K562 (cell line): ENCODE results near the gene KCTD15. TPM values are rescaled to one million over a fixed set of nuclear protein-coding genes. Genes with fewer than 3 reads are reported as not detected.

Source experiments
- ATAC-seq: fragments of 200-7000 bp; cut with Tn5 transposase; 3 replicates; pipeline ENCODE4 v1.9.1; 2020; ENCODE audit warnings: moderate library complexity
- BruUV-seq: library from RNA; stranded (reverse); fragments of 400-500 nt; replicated peaks from 2 replicates; lab custom pipeline; 2021; lab: Mats Ljungman, UMichigan
- CTCF ChIA-PET: fragments of 300-600 bp; formaldehyde crosslinking; extraction: SDS; loops from one replicate; lab custom pipeline; 2021; ENCODE audit warnings: low intra/inter-chr PET ratio; lab: Yijun Ruan, JAX
- POLR2A ChIA-PET: fragments of 300-600, 350-650 bp; sonication (Branson Sonifier 250); formaldehyde crosslinking; extraction: SDS; loops from one replicate; lab custom pipeline; 2021; ENCODE audit warnings: antibody characterized with exemption, inconsistent platforms; lab: Yijun Ruan, JAX
- DNase-seq, 4 experiments: peaks; one replicate each; pipeline versions ENCODE4 v3.0.0 to v3.0.0-alpha.2; 2011 to 2018; ENCODE audit warnings: low spot score in 3 of 4, mixed read lengths in 3 of 4; ENCODE audit errors: extremely low read depth in 1 of 4
- FAIRE-seq: peaks from 2 replicates; lab custom pipeline; 2011; peaks lifted over from hg19 to GRCh38; lab: Jason Lieb, UNC
- H2AFZ ChIP-seq: 2 replicates; pipeline ENCODE4 v1.6.0; 2011; ENCODE audit warnings: low read depth, low read length, control low read depth, inconsistent platforms
- H3K27ac ChIP-seq: fragments of 200-600 bp; 3 replicates; pipeline ENCODE4 v1.8.0; 2011; ENCODE audit warnings: low read depth, mild to moderate bottlenecking, control low read depth, inconsistent platforms, low read length, moderate library complexity, mixed read lengths; ENCODE audit errors: extremely low read depth
- H3K27me3 ChIP-seq, 2 experiments: fragments of 300-600 bp in 1 of 2; 2 replicates in 1 of 2; 3 replicates in 1 of 2; pipeline versions ENCODE4 v1.6.0 to v1.8.0; 2011; ENCODE audit warnings: inconsistent platforms in 2 of 2, low read length in 2 of 2, mild to moderate bottlenecking in 1 of 2, mixed read lengths in 1 of 2, moderate library complexity in 1 of 2; ENCODE audit not compliant: control insufficient read depth in 2 of 2, insufficient read depth in 2 of 2
- H3K36me3 ChIP-seq: fragments of 300-600 bp; 3 replicates; pipeline ENCODE4 v1.8.0; 2011; ENCODE audit warnings: mild to moderate bottlenecking, low read length, inconsistent platforms; ENCODE audit not compliant: control insufficient read depth, insufficient read depth
- H3K4me1 ChIP-seq, 2 experiments: fragments of 200-600 bp in 1 of 2; replicated peaks in 1 of 2; 2 replicates in 1 of 2; 3 replicates in 1 of 2; pipeline versions ENCODE4 v1.5.1 to v1.8.0; 2011; ENCODE audit warnings: inconsistent platforms in 2 of 2, low read length in 2 of 2, mild to moderate bottlenecking in 1 of 2, mixed read lengths in 1 of 2, moderate library complexity in 1 of 2; ENCODE audit not compliant: control insufficient read depth in 2 of 2, insufficient read depth in 2 of 2
- H3K4me2 ChIP-seq: 2 replicates; pipeline ENCODE4 v1.6.1; 2011; ENCODE audit warnings: low read length, control low read depth, inconsistent platforms, mixed read lengths; ENCODE audit not compliant: insufficient read depth
- H3K4me3 ChIP-seq: fragments of 200-600 bp; sonication (generic), shearing (Covaris generic); 2 replicates; pipeline ENCODE4 v1.5.1; 2016; ENCODE audit warnings: control low read depth, inconsistent platforms
- H3K79me2 ChIP-seq: fragments of 200-600 bp; 3 replicates; pipeline ENCODE4 v1.8.0; 2011; ENCODE audit warnings: low read length, inconsistent platforms; ENCODE audit not compliant: control insufficient read depth, insufficient read depth
- H3K9ac ChIP-seq, 2 experiments: 2 replicates each; pipeline versions ENCODE4 v1.6.0 to v1.6.1; 2011; ENCODE audit warnings: low read depth in 2 of 2, low read length in 2 of 2, control low read depth in 1 of 2, inconsistent platforms in 1 of 2, mild to moderate bottlenecking in 1 of 2, mixed read lengths in 1 of 2; ENCODE audit not compliant: insufficient read depth in 1 of 2
- H3K9me1 ChIP-seq: one replicate; pipeline ENCODE4 v1.6.0; 2011; ENCODE audit warnings: inconsistent platforms, mild to moderate bottlenecking, low read length, moderate library complexity; ENCODE audit not compliant: control insufficient read depth, insufficient read depth
- H3K9me3 ChIP-seq: replicated peaks from 2 replicates; pipeline ENCODE4 v1.5.1; 2011; ENCODE audit warnings: low read depth, low read length, inconsistent platforms; ENCODE audit not compliant: control insufficient read depth, insufficient read depth
- H4K20me1 ChIP-seq: replicated peaks from 2 replicates; pipeline ENCODE4 v1.6.1; 2011; ENCODE audit warnings: low read length, inconsistent platforms, mixed read lengths; ENCODE audit not compliant: control insufficient read depth, insufficient read depth
- HDAC1 ChIP-seq, 2 experiments: fragments of 450-650 bp; IDR thresholded peaks; 2 replicates each; pipeline ENCODE4 v1.6.1; 2016 to 2017; ENCODE audit warnings: inconsistent platforms in 1 of 2, mild to moderate bottlenecking in 1 of 2, moderate library complexity in 1 of 2
- WGBS: fragments of 100-300 bp; shearing (Covaris generic); methylation state at CpG from one replicate; pipeline ENCODE4 v1.1.6; 2016; ENCODE audit warnings: low coverage, mixed read lengths; ENCODE audit not compliant: insufficient coverage; ENCODE audit errors: missing lambda C conversion rate; 5-methylcytosine and 5-hydroxymethylcytosine counted together
- in situ Hi-C: fragments of 300-500 bp; cut with MboI; formaldehyde crosslinking; loops from 4 replicates; pipeline ENCODE4 v1.15.0; 2018; ENCODE audit warnings: inconsistent platforms, mixed read lengths
- intact Hi-C: fragments of 100-400 bp; cut with micrococcal nuclease; formaldehyde crosslinking; loops from 2 replicates; pipeline ENCODE4 v1.14.2; 2022
- polyA plus RNA-seq, 8 experiments: library from polyadenylated mRNA; depleted of rRNA in 4 of 8; stranded (reverse) in 5 of 8; unstranded in 3 of 8; fragments of >200 nt; fragmentation: Nextera tagmentation in 2 of 8; fragmentation: Illumina TruSeq in 1 of 8; extraction: Ambion mirVana in 2 of 8; extraction: Trizol in 1 of 8; gene quantifications; 2 replicates each; pipeline versions ENCODE4 v1.2.1 to v1.2.3, GENCODE V29; 2011 to 2014; ENCODE audit warnings: inconsistent platforms in 1 of 8, missing spikeins in 1 of 8
- total RNA-seq, 7 experiments: library from RNA; depleted of rRNA in 6 of 7; stranded (reverse); fragments of >200 nt in 6 of 7; fragmentation: Illumina TruSeq in 2 of 7; extraction: Trizol in 2 of 7; gene quantifications; 2 replicates each; pipeline versions ENCODE4 v1.2.1 to v1.2.3, GENCODE V29; 2011 to 2021; ENCODE audit warnings: low replicate concordance in 1 of 7
- TF ChIP-seq, protein P1 (sequence below): fragments of 250-450 bp; sonication (Bioruptor Pico); IDR thresholded peaks from 2 replicates; pipeline ENCODE4 v1.5.0; 2021
- TF ChIP-seq, protein P2 (sequence below): IDR thresholded peaks from 3 replicates; pipeline ENCODE4 v1.6.1; 2011; ENCODE audit warnings: borderline replicate concordance, mild to moderate bottlenecking; ENCODE audit not compliant: insufficient read length, insufficient read depth

KCTD15 gene
- total and polyA plus RNA-seq, 9 of the 15 experiments (the other 6 are each of a cell fraction or from before 2014, with no cell fraction given) = 1.7 to 49.0 (median 11.8) TPM

DNA sequence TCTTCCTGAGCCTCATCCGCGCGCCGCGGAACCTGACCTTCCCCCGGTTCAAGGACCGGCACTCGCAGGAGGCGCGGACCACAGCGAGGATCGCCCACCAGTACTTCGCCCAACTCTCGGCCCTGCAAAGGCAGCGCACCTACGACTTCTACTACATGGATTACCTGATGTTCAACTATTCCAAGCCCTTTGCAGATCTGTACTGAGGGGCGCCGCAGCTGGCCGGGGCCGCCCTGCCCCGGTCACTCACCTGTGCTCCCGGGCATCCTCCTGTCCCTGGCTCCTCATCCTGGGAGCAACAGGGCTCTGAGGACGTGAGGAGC is 23.9 kb upstream of the KCTD15 start:
- peaks cover 26% of the 10 kb centered on the region; the same call in 1 of the 2 replicates for H4K20me1 ChIP-seq
- POLR2A ChIA-PET = interaction anchor here (0.6 to 0.7 kb wide), 2 partner anchors 52 to 60 kb away, joined by 3 read pairs; no protein-coding TSS in a partner anchor
- no peak overlapping the region for H2AFZ ChIP-seq
- peaks cover 0 to 18% of the 10 kb centered on the region in 2 experiments; a peak in 1 of 5 replicates for H3K4me1 ChIP-seq
- TF ChIP-seq, protein P1, sequence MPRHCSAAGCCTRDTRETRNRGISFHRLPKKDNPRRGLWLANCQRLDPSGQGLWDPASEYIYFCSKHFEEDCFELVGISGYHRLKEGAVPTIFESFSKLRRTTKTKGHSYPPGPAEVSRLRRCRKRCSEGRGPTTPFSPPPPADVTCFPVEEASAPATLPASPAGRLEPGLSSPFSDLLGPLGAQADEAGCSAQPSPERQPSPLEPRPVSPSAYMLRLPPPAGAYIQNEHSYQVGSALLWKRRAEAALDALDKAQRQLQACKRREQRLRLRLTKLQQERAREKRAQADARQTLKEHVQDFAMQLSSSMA (CRISPR knock-in tag) = no peak
- TF ChIP-seq HDAC1 (IDR thresholded peaks at IDR 0.05) = no peak
- TF ChIP-seq, protein P2, sequence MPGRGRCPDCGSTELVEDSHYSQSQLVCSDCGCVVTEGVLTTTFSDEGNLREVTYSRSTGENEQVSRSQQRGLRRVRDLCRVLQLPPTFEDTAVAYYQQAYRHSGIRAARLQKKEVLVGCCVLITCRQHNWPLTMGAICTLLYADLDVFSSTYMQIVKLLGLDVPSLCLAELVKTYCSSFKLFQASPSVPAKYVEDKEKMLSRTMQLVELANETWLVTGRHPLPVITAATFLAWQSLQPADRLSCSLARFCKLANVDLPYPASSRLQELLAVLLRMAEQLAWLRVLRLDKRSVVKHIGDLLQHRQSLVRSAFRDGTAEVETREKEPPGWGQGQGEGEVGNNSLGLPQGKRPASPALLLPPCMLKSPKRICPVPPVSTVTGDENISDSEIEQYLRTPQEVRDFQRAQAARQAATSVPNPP = no peak
- TF ChIP-seq, all 486 proteins: peak for 0
- Histone ChIP-seq H3K27me3 (peaks cover 0 to 27% of the 10 kb centered on the region in 2 experiments; a peak in 2 of 5 replicates), H3K36me3 (no peaks in the 10 kb centered on the region), H3K4me3 (no peak overlapping the region), H3K79me2 (no peaks in the 10 kb centered on the region), H3K4me2 (no peak overlapping the region), H3K9ac (no peak overlapping the region), H3K9me1 (no peaks in the 10 kb centered on the region), H3K9me3 (no peaks in the 10 kb centered on the region), H3K27ac (no peak overlapping the region)
- CTCF ChIA-PET = no interaction called here
- intact Hi-C loops = loop anchor here (5.0 to 10.0 kb wide), 2 partner anchors 48 to 536 kb away; no protein-coding TSS in a partner anchor
- 37% methylated on average over 14 of the region's 23 CpGs for WGBS
- ATAC-seq (no peak), DNase-seq (no peak), FAIRE-seq (no peak)
- in situ Hi-C loops = loop anchor here (5.0 kb wide), 2 partner anchors 351 to 536 kb away; no protein-coding TSS in a partner anchor
- BruUV-seq = no TSS peak
